ENCODE measurements around the gene SLC39A11.
"Not testable (repeated sequence)": the region's sequence is repeated elsewhere in the genome, so short reads cannot be mapped to it uniquely, and the experiment has no call there.

SLC39A11 gene

GRCh38 chr17:72764632-72765041 lies 327.9 kb downstream of the SLC39A11 start:
- no peak for DNase-seq (ENCODE audit: low read depth in 2 of 3, low spot score in 2 of 3)

- DNase-seq (ENCODE audit: low read depth in 2 of 3, low spot score in 2 of 3), result no peak
Observed at GRCh38 chr17:72763981-72764380, 328.5 kb downstream of the SLC39A11 start.

GRCh38 chr17:72761893-72762575 lies 330.5 kb downstream of the SLC39A11 start:
- DNase-seq (ENCODE audit: low read depth in 2 of 3, low spot score in 2 of 3), result not testable (repeated sequence)

GRCh38 chr17:72761431-72761830 lies 331.1 kb downstream of the SLC39A11 start:
- DNase-seq (ENCODE audit: low read depth in 2 of 3, low spot score in 2 of 3), result no peak

GRCh38 chr17:72760368-72760767 lies 332.1 kb downstream of the SLC39A11 start:
- no peak for DNase-seq (ENCODE audit: low read depth in 2 of 3, low spot score in 2 of 3)

- no peak for DNase-seq (ENCODE audit: low read depth in 2 of 3, low spot score in 2 of 3)
Observed at GRCh38 chr17:72759301-72759700, 333.2 kb downstream of the SLC39A11 start.

- DNase-seq (ENCODE audit: low read depth in 2 of 3, low spot score in 2 of 3), result no peak
Observed at GRCh38 chr17:72756256-72756655, 336.2 kb downstream of the SLC39A11 start.

GRCh38 chr17:72754513-72754912 lies 338.0 kb downstream of the SLC39A11 start:
- DNase-seq (ENCODE audit: low read depth in 2 of 3, low spot score in 2 of 3), result no peak

GRCh38 chr17:72751746-72752145 lies 340.7 kb downstream of the SLC39A11 start:
- no peak for DNase-seq (ENCODE audit: low read depth in 2 of 3, low spot score in 2 of 3)

- no peak for DNase-seq (ENCODE audit: low read depth in 2 of 3, low spot score in 2 of 3)
Observed at GRCh38 chr17:72749119-72749572, 343.3 kb downstream of the SLC39A11 start.

GRCh38 chr17:72747501-72747900 lies 345.0 kb downstream of the SLC39A11 start:
- no peak for DNase-seq (ENCODE audit: low read depth in 2 of 3, low spot score in 2 of 3)

GRCh38 chr17:72745241-72745640 lies 347.2 kb downstream of the SLC39A11 start:
- DNase-seq (ENCODE audit: low read depth in 2 of 3, low spot score in 2 of 3), result no peak

- no peak for DNase-seq (ENCODE audit: low read depth in 2 of 3, low spot score in 2 of 3)
Observed at GRCh38 chr17:72743037-72743467, 349.4 kb downstream of the SLC39A11 start.

GRCh38 chr17:72737151-72737690 lies 355.3 kb downstream of the SLC39A11 start:
- DNase-seq (ENCODE audit: low read depth in 2 of 3, low spot score in 2 of 3), result no peak

GRCh38 chr17:72735592-72735991 lies 356.9 kb downstream of the SLC39A11 start:
- no peak for DNase-seq (ENCODE audit: low read depth in 2 of 3, low spot score in 2 of 3)

GRCh38 chr17:72735048-72735447 lies 357.4 kb downstream of the SLC39A11 start:
- DNase-seq (ENCODE audit: low read depth in 2 of 3, low spot score in 2 of 3), result no peak

- DNase-seq (ENCODE audit: low read depth in 2 of 3, low spot score in 2 of 3), result no peak
Observed at GRCh38 chr17:72734613-72735012, 357.9 kb downstream of the SLC39A11 start.

- no peak for DNase-seq (ENCODE audit: low read depth in 2 of 3, low spot score in 2 of 3)
Observed at GRCh38 chr17:72733619-72734282, 358.7 kb downstream of the SLC39A11 start.

GRCh38 chr17:72732893-72733618 lies 359.4 kb downstream of the SLC39A11 start:
- no peak for DNase-seq (ENCODE audit: low read depth in 2 of 3, low spot score in 2 of 3)

- no peak for DNase-seq (ENCODE audit: low read depth in 2 of 3, low spot score in 2 of 3)
Observed at GRCh38 chr17:72730077-72730476, 362.4 kb downstream of the SLC39A11 start.

GRCh38 chr17:72726936-72727335 lies 365.6 kb downstream of the SLC39A11 start:
- peak in 1 of 3 experiments; percentile 6 for DNase-seq (ENCODE audit: low read depth in 2 of 3, low spot score in 2 of 3)

Measured in activated CD8-positive, alpha-beta memory T cell treated with anti-CD3 and anti-CD28 coated beads for 48 hours (primary cell).